ENCODE measurements around the gene GNA14.
"Not testable (repeated sequence)": the region's sequence is repeated elsewhere in the genome, so short reads cannot be mapped to it uniquely, and the experiment has no call there.

Gene GNA14

DNA sequence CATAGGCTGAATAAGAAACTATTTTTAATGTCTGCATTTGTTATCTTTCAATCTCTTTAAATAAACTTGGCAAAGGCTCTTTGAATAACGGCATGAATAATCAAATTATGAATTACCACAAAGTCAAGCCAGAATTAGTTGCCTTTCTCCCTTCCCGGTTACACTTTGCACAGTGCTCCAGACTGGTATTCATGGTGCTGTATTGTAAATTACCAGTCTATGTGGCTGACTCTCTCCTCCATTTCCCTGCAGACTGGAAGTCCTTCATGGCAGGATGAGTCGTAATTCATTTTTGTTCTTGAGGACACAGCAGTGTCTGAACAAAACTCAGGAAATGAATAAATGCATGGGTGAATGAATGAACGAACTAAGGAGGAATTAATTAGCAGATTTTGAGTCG is 142.9 kb downstream of the GNA14 start:
- no peak for FAIRE-seq
- DNase-seq (ENCODE audit: extremely low spot score, insufficient read length, low read depth): no peak

DNA sequence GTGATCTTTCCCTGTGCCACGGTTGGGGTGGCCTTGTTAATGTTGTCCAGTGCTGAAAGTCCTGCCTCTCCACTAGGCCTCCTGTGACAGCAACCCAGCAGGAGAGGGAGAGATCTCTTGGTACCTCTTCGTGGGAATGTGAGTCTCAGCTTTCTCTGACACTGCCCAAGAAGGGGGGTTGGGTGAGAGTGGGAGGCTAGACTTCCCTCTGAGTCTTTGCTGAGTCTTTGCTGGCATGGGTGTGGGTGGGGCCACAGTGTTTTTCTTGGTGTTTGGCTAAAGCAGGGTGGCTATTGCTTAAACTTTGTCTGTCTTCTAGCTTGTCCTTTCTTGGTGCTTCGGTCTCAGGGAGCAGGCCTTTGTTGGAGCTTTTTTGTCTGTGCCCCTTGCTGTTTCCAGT is 145.6 kb downstream of the GNA14 start:
- DNase-seq (ENCODE audit: extremely low spot score, insufficient read length, low read depth) (no peak), FAIRE-seq (no peak)

DNA sequence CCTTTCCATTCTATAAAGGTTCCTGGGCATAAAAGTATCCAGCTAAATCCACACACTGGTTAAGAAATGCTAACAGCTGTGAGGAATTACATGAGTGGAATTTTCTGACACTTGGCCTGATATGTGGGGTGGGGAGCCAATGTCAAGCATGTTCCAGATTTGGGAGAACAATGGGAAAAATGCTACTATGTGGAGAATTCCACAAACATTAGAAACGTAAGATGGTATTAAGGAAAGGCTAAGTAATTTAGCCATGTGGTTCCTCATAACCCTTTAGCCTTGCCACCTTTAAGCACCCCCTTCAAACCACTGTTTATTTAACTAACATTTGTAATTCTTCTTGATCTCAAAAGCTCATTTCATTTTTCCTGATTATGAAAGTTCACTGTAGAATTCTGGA is 149.2 kb downstream of the GNA14 start:
- FAIRE-seq (no peak), DNase-seq (ENCODE audit: extremely low spot score, insufficient read length, low read depth) (no peak)

DNA sequence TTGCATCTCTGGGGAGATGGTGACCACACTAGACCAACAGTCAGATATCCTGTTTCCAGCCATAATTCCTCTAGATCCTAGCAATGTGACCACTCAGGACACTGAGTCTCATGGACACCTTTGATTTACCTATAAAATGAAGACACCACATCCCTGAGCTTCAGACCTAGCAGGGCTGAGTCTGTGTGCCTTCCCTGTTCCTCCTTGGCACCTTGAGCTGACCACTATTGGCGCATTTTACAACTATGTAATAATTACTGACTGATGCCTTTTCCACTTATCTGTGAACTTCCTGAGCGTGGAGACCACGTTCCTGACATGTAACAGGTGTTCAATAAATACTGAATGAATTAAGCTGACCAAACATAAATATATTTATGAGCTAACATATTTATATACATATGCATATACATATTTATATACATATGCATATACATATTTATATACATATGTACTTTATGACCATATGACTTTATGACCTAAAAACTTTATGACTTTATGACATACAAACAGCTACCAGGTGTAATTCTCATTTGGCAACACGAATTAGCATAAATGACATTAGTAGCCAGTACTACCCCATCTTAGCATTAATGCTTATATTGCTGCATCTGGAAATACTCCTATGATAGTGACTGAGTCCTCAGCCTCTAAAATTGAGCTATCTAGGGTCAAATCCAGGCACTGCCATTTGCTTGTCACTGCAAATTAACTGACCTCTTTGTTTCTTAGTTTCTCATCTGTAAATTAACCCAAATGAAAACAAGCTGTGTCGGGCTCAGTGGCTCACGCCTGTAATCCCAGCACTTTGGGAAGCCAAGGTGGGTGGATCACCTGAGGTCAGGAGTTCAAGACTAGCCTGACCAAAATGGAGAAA is 150.6 kb downstream of the GNA14 start:
- FAIRE-seq (no peak), DNase-seq (ENCODE audit: extremely low spot score, insufficient read length, low read depth) (no peak)

DNA sequence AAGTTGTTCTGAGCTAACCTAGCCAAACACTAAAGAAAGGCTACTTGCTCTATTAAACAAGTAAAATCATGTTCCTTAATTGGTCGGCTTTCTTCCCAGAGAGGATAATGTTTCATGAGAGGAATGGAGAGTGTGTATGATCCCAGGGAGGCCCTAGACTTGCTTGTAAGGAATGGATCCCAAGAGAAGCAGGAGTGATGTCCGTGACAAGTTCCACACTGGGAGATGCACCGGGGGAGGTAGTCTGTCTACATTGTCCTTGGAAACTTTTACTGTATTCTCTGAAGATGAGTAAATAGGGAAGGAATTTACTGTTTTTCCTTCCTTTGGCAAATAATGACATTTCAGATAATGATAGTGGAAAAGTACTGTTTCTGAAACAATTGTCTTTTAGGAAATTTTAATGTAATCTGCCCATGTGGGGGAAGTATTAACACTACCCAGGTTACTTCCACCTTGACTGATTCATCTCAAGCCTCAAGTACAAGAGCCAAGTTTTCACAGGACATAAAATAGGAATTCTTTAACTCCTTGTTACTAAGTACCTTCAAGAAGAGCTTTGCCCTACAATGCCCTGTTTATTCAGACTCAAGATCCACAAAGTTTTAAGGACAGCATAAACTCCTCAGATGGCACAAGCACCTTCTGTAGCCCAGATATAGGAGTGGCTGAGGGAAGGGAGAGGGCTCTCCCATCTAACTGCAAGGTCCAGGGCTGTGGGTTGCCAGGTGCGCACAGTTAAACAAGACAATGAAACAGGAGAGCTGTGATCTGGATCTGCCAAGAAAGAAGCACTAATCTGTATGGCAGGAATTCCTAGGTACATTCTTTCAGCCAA is 152.1 kb downstream of the GNA14 start:
- DNase-seq (ENCODE audit: extremely low spot score, insufficient read length, low read depth) (no peak), FAIRE-seq (no peak)

DNA sequence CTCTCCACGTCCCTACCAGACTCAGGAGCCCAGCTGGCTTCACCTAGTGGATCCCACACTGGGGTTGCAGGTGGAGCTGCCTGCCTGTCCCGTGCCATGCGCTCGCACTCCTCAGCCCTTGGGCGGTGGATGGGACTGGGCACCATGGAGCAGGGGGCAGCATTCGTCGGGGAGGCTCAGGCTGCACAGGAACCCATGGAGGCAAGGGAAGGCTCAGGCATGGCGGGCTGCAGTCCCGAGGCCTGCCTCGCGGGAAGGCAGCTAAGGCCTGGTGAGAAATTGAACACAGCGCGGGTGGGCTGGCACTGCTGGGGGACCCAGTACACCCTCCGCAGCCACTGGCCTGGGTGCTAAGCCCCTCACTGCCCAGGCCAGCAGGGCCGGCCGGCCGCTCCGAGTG is 157.8 kb downstream of the GNA14 start:
- DNase-seq (ENCODE audit: extremely low spot score, insufficient read length, low read depth); FAIRE-seq: not testable (repeated sequence)

DNA sequence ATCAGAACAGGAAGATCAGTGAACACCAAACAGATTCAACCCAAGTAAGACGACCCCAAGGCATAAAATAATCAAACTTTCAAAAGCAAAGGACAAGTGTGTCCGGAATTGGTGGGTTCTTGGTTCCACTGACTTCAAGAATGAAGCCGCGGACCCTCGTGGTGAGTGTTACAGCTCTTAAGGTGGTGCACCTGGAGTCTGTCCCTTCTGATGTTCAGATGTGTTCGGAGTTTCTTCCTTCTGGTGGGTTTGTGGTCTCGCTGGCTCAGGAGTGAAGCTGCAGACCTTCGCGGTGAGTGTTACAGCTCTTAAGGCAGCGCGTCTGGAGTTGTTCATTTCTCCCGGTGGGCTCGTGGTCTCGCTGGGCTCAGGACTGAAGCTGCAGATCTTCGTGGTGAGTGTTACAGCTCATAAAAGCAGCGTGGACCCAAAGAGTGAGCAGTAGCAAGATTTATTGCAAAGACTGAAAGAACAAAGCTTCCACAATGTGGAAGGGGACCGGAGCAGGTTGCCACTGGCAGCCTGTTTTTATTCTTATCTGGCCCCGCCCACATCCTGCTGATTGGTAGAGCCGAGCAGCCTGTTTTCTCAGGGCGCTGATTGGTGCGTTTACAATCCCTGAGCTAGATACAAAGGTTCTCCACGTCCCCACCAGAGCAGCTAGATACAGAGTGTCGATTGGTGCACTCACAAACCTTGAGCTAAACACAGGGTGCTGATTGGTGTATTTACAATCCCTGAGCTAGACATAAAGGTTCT is 158.5 kb downstream of the GNA14 start:
- FAIRE-seq; DNase-seq (ENCODE audit: extremely low spot score, insufficient read length, low read depth): not testable (repeated sequence)

DNA sequence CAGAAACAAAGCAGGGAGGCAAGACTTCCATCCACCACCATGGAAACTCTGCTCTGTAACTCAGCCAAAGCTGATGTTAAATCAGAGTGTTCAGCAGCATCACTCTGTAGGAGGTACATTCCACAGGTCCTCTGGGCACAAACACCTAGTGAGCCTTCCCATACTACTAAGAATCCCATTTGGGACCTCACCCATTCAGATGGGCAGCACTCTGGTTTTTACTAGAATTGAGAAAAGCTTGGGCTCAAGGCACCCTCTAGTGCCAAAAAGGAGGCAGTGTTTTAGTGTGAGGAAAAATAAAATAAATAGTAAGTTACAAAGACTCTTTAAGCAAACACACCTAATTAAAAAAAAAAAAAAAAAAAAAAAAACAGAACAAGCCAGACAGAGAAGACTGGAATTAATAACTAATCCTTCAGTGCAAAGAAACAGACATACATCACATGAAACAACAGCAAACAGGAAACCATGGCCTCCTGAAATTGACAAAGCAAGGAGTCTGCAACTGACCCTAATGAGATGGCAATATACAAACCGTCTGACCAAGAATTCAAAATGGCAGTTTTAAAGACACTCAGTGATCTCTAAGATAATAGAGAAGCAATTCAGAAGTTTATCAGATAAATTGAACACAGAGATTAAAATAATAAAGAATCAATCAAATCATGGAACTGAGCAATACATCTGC is 159.5 kb downstream of the GNA14 start:
- no peak for FAIRE-seq
- no peak for DNase-seq (ENCODE audit: extremely low spot score, insufficient read length, low read depth)

DNA sequence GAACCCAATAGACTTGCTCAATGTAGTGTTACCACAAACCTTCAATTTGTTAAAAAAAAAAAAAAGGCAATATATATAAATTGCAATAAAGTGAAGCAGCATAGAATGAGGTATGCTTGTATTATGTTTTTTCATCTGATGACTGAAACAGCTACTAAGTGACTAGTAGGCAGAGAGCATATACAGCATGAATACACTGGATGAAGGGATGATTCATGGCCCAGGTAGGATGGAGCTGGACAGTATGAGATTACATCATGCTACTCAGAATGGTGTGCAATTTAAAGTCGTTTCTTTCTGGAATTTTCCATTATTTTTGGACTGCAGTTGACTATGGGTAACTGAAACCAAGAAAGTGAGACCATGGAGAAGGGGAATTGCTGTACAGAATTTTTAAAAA is 161.2 kb downstream of the GNA14 start:
- DNase-seq (ENCODE audit: extremely low spot score, insufficient read length, low read depth) (no peak), FAIRE-seq (no peak)

DNA sequence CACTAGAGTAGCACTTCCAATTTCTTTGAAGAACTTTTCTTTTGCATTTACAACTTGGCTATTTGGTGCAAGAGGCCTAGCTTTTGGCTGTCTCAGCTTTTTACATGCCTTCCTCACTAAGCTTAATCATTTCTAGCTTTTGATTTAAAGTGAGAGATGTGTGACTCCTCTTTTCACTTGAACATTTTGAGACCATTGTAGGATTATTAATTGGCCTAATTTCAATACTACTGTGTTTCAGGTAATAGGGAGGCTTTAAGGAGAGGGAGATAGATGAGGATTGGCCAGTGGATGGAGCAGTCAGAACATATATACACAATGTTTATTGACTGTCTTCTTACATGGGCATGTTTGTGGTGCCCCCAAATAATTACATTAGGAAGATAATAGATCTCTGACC is 161.7 kb downstream of the GNA14 start:
- DNase-seq (ENCODE audit: extremely low spot score, insufficient read length, low read depth) (no peak), FAIRE-seq (no peak)

DNA sequence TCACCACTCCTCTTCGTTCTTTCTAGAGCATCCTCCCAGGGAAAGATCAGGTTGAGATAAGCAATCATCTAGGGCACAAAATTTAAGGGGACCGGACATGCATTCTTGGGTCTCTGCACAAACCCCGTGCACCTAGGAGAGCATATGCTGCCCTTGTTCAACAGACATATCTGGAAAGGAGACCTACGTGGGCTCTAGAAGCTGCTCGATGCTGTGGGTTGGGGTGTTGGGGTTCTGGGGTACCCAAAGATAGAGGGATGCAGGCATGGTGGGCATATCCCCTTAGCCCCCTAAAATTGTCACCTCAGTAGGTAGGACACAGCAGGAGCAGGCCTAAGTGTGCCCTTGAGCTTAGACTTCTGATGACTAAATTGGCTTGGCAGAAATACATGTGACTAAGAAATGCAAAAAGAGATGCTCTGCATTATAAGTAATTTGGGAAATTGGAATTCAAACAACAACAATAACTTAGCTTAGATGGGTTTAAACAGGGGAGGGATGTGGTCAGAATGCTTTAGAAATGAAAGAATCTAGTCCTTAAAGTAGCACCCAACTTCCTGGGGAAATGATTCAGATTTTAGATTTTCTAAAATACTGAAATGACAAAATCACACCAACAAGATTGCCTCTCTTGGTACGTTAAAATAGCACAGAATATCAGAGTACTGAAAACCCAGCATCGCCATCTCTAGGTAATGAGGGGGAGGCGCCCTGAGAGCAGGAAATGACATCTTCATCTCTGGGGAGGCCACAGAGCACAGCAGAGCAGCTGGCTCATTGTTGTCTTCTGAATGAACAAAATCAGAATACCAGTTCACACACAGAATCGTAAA is 172.3 kb downstream of the GNA14 start:
- DNase-seq (ENCODE audit: extremely low spot score, insufficient read length, low read depth) (no peak), FAIRE-seq (no peak)

DNA sequence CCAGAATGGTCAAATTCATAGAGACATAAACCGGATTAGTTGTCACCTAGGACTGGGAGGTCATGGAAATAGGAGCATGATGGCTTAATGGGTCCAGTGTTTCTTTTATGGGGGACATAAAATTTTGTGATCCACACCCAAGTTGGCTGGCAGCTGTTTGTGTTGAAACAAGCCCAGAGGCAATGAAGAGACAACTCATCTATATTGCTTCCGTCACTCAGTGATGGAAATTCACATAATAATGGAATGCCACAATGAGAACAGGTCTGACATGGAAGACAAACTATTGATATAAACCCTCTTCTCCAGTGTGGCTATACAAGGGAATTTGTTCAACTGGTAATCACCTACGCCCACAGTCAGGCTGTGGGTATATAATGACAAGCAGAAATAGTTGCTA is 173.2 kb downstream of the GNA14 start:
- DNase-seq (ENCODE audit: extremely low spot score, insufficient read length, low read depth) (no peak), FAIRE-seq (no peak)

DNA sequence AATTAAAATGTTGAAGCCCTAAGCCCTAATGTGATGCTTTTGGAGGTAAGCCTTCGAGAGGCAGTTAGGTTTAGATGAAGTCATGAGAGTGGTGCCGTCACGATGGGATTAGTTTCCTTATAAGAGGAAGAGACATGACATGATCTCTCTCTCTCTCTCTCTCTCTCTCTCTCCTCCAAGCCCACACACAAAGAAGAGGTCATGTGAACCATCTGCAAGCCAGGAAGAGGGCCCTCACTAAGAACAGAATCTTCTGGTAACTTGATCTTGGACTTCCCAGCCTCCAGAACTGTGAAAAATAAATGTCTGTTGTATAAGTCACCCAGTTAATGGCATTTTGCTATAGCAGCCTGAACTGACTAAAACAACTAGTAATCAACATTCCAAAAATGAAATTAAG is 175.5 kb downstream of the GNA14 start:
- no peak for FAIRE-seq
- DNase-seq (ENCODE audit: extremely low spot score, insufficient read length, low read depth): no peak

DNA sequence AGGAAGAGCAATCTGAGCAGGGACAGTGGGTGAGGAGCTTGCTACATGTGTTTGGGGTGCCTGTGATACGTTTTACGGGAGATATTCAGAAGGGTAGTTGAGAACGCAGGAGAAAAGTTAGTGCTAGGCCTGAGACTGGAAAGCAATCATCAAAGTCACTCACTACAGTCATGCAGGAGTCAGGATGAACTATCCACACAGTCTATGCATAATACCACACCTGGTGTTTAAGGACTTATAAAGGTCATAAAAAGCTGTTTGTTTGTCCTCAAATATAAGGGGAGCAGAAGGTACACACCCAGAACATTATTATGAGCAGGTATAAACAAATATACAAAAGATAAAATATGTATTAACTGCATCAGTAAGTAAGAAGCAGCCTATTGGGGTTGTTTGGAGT is 176.6 kb downstream of the GNA14 start:
- DNase-seq (ENCODE audit: extremely low spot score, insufficient read length, low read depth): no peak
- FAIRE-seq: no peak

DNA sequence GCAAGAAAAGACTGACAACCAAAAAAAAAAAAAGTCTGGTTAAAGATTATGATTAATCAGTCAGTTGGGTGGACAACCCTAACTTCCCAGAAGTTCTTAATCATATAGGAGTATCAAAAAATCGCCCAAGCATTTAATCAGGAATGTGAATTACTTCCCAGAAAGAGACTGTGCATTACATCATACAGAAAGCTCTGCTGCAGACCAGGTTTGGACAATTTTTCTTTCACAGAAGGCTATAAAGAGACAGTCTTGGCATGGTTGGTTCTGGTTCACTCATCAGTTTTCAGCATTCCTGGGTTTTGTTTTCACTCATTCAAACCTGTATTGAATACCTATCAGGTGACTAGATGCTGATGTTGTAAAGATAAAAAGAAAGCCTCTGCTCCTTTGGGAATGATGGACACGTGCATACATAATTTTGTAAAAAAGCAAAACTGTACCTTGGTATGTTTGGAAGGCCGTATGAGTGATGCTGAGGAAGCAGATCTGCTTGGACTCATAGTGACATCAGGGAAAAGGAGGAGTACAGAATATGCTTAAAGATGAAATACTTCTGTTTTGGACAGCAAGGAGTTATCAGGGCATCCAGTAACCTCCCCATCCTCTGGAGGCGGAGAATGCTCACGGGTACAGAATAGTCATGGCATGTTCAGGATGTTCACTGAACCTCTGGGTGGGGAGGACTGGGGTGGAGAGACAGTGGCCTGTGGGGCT is 178.4 kb downstream of the GNA14 start:
- DNase-seq (ENCODE audit: extremely low spot score, insufficient read length, low read depth): no peak
- no peak for FAIRE-seq

DNA sequence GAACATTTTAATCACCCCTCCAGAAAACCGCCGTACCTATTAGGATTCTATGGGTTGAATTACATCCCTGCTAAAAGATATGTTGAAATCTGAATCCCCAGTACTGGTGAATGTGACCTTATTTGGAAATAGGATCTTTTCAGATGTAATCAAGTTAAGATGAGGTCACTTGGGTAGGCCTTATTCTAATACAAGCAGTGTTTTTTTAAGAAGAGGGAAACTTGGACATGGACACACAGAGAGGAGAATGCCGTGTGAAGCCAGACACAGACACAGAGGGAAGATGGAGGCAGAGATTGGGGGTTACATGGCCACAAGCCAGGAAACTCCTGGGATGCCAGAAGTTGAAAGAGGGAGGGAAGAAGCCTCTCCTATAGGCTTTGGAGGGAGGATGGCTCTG is 183.5 kb downstream of the GNA14 start:
- no peak for FAIRE-seq
- DNase-seq (ENCODE audit: extremely low spot score, insufficient read length, low read depth): no peak

DNA sequence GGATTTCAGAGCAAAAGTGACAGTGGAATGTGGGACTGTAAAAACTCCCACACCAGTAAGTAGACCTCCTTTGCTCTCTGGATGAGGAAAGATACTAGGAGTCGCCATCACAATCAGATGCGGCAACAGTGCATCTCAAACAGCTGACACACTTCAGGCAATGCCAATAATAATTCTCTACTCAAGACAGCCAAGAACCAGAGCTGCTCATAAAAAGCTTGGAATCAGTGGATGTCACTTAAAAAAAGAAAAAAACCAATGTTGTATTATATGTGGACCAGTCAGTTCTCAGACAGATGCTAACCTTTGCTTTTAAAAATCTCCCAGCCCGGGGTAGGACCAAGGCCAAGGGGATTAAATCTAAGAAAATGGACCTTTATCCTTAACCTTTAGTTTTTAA is 185.0 kb downstream of the GNA14 start:
- FAIRE-seq (no peak), DNase-seq (ENCODE audit: extremely low spot score, insufficient read length, low read depth) (no peak)

DNA sequence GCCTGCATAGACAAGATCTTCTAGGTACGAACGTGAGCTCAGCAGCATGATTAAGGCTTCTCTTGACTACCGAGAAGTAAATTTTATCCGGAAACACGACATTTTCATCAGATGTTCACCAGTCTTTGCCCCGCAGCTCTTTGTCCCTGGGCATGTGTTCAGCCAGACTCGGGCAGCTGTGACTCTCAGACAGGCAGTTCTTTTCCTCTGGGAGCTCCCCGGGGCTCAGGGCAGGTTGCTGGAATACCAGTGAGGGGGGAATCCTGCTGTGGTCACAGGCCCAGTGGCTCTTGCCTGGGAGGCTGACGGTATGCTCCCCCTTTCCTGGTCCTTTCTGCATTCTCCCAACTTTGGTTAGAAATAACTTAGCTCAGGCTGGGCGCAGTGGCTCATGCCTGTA is 186.1 kb downstream of the GNA14 start:
- DNase-seq (ENCODE audit: extremely low spot score, insufficient read length, low read depth) (no peak), FAIRE-seq (no peak)

DNA sequence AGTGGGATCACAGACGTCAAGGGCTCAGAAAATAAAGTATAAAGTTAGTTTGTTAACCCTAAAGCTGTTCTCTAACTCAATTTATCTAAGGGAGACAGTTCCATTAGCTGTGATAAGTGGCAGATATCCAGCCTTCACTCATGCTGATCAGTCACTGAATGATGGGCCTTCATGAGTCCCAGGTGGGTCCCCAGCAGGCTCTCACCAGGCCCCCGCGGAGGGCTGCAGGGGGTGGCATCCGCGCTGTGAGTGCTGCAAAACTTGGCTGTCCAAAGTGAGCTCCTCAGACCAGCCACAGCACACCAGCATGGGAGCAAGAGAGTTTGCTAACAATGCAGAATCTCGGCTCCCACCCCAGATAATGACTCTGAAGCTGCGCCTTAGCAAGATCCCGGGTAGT is 187.2 kb downstream of the GNA14 start:
- DNase-seq (ENCODE audit: extremely low spot score, insufficient read length, low read depth): no peak
- no peak for FAIRE-seq
